ENCODE data around the gene ZNF334. TPM values are rescaled to one million over a fixed set of nuclear protein-coding genes. Genes with fewer than 3 reads are reported as not detected.

The ZNF334 gene
- total and polyA plus RNA-seq, 12 donors: 0.64 to 3.0 (median 1.6) TPM

GRCh38 chr20:46523108-46523507 lies 9.7 kb upstream of the ZNF334 start:
- 41 to 48% methylated on average over 5 of the region's 5 CpGs for WGBS, 2 donors
- ATAC-seq: no peak
- no peaks in the 10 kb centered on the region for H3K4me1 ChIP-seq
- no peak overlapping the region for H3K27ac ChIP-seq
- no peak overlapping the region for H3K4me3 ChIP-seq
- H3K36me3 ChIP-seq: no peaks in the 10 kb centered on the region
- peaks cover 0 to 34% (median 20%) of the 10 kb centered on the region in 7 donors for H3K27me3 ChIP-seq
- no peak for TF ChIP-seq CTCF (IDR thresholded peaks at IDR 0.05)
- no peak for DNase-seq
- H3K9me3 ChIP-seq: peaks cover 0 to 4% (median 0%) of the 10 kb centered on the region in 11 donors
- intact Hi-C loops (cut with DNase I): loop anchor here in 3 of 10 donors (5.0 to 10.0 kb wide), 2 partner anchors 159 to 162 kb away; partner anchors contain the start of gene TP53RK (in 1 of the 3)

- Histone ChIP-seq H3K27me3 (peaks cover 0 to 32% (median 26%) of the 10 kb centered on the region in 7 donors), H3K4me1 (no peaks in the 10 kb centered on the region), H3K9me3 (peaks cover 0 to 4% (median 0%) of the 10 kb centered on the region in 11 donors), H3K36me3 (no peaks in the 10 kb centered on the region), H3K4me3 (no peak overlapping the region), H3K27ac (no peak overlapping the region)
- DNase-seq (peak in 1 of 2 donors; percentile 4), ATAC-seq (peak in 3 of 8 donors; percentile 55 to 68 (median 58))
- TF ChIP-seq CTCF (IDR thresholded peaks at IDR 0.05): peak in 8 of 9 donors; percentile 28 to 67 (median 58)
- WGBS, 2 donors: 28 to 34% methylated on average over 4 of the region's 4 CpGs
- intact Hi-C loops (cut with DNase I): loop anchor here in 6 of 10 donors (1.0 to 10.0 kb wide), 4 partner anchors 160 to 164 kb away; partner anchors contain the start of gene TP53RK (in 1 of the 6)
Measured at GRCh38 chr20:46520976-46521579, 7.7 kb upstream of the ZNF334 start.

GRCh38 chr20:46520540-46520939 lies 7.2 kb upstream of the ZNF334 start:
- peaks cover 0 to 32% (median 25%) of the 10 kb centered on the region in 7 donors for H3K27me3 ChIP-seq

More at GRCh38 chr20:46520540-46520939, 7.2 kb upstream of the ZNF334 start:
- Histone ChIP-seq H3K4me1 (no peaks in the 10 kb centered on the region), H3K27ac (no peak overlapping the region), H3K4me3 (no peak overlapping the region), H3K36me3 (no peaks in the 10 kb centered on the region), H3K9me3 (peaks cover 0 to 4% (median 0%) of the 10 kb centered on the region in 11 donors)
- intact Hi-C loops (cut with DNase I): loop anchor here in 5 of 10 donors (2.0 to 10.0 kb wide), 3 partner anchors 160 to 164 kb away; partner anchors contain the start of gene TP53RK (in 1 of the 5)
- no peak for TF ChIP-seq CTCF (IDR thresholded peaks at IDR 0.05)
- 83 to 90% methylated on average over 4 of the region's 4 CpGs for WGBS, 2 donors
- ATAC-seq (no peak), DNase-seq (no peak)
